CD4-positive, CD25-positive, alpha-beta regulatory T cell (primary cell): ENCODE data around the gene ACTR3C. TPM values are rescaled to one million over a fixed set of nuclear protein-coding genes. Genes with fewer than 3 reads are reported as not detected.

Experiments used
- ATAC-seq, 2 donors: fragments of 150-1000 bp; cut with Tn5 transposase; one replicate each; pipeline ENCODE4 v1.10.0; 2021; ENCODE audit warnings: low read depth in 2 of 2, moderate number of reproducible peaks in 2 of 2, moderate library complexity in 1 of 2
- DNase-seq, 3 donors: peaks; one replicate each; pipeline versions ENCODE4 v3.0.0 to v3.0.0-alpha.2; 2012 to 2022; ENCODE audit warnings: mixed read lengths in 1 of 3
- H3K27ac ChIP-seq: one replicate; pipeline ENCODE4 v1.7.0; 2013; ENCODE audit warnings: mild to moderate bottlenecking, low read length; ENCODE audit not compliant: insufficient read depth, poor library complexity, severe bottlenecking
- H3K27me3 ChIP-seq: one replicate; pipeline ENCODE4 v1.7.0; 2013; ENCODE audit warnings: low read length; ENCODE audit not compliant: control insufficient read depth, insufficient read depth
- H3K36me3 ChIP-seq: one replicate; pipeline ENCODE4 v1.7.0; 2013; ENCODE audit warnings: mild to moderate bottlenecking, low read length, moderate library complexity; ENCODE audit not compliant: control insufficient read depth, insufficient read depth
- H3K4me1 ChIP-seq: 2 replicates; pipeline ENCODE4 v1.7.0; 2013; ENCODE audit warnings: mild to moderate bottlenecking, low read length; ENCODE audit not compliant: insufficient read depth, control insufficient read depth, poor library complexity, severe bottlenecking
- H3K4me3 ChIP-seq: one replicate; pipeline ENCODE4 v1.7.0; 2013; ENCODE audit warnings: low read depth, mild to moderate bottlenecking, low read length, moderate library complexity
- H3K9me3 ChIP-seq, 2 experiments: 1 replicate in 1 of 2; 2 replicates in 1 of 2; pipeline ENCODE4 v1.7.0; 2013; ENCODE audit warnings: low read length in 2 of 2, mild to moderate bottlenecking in 1 of 2, moderate library complexity in 1 of 2; ENCODE audit not compliant: control insufficient read depth in 2 of 2
- H3K27ac Mint-ChIP-seq, 3 donors: one replicate each; pipeline ENCODE4 v1.8.0; 2020 to 2022; ENCODE audit warnings: mild to moderate bottlenecking in 3 of 3, mixed read lengths in 3 of 3, moderate library complexity in 2 of 3
- H3K27me3 Mint-ChIP-seq: one replicate; pipeline ENCODE4 v1.8.0; 2022; ENCODE audit warnings: mild to moderate bottlenecking, mixed read lengths
- H3K36me3 Mint-ChIP-seq: one replicate; pipeline ENCODE4 v1.8.0; 2020; ENCODE audit warnings: mixed read lengths
- H3K4me1 Mint-ChIP-seq, 4 donors: one replicate each; pipeline ENCODE4 v1.8.0; 2020 to 2022; ENCODE audit warnings: mixed read lengths in 4 of 4, mild to moderate bottlenecking in 1 of 4
- H3K4me3 Mint-ChIP-seq, 4 donors: one replicate each; pipeline ENCODE4 v1.8.0; 2020 to 2022; ENCODE audit warnings: mild to moderate bottlenecking in 4 of 4, mixed read lengths in 4 of 4, moderate library complexity in 3 of 4
- H3K9me3 Mint-ChIP-seq, 7 donors: one replicate each; pipeline ENCODE4 v1.8.0; 2020 to 2022; ENCODE audit warnings: mixed read lengths in 7 of 7, mild to moderate bottlenecking in 3 of 7, moderate library complexity in 2 of 7
- polyA plus RNA-seq, 4 donors: library from polyadenylated mRNA; unstranded; fragments of 300-500 nt; fragmentation: Illumina TruSeq; gene quantifications; one replicate each; pipeline ENCODE4 v1.2.3, GENCODE V29; 2021
- total RNA-seq: library from RNA; stranded (reverse); gene quantifications from one replicate; pipeline ENCODE4 v1.2.3, GENCODE V29; 2022

ACTR3C gene
- total and polyA plus RNA-seq, 5 donors from 2014 or later = 4.3 to 17.2 (median 5.0) TPM

GRCh38 chr7:150357771-150358427 lies 34.6 kb upstream of the ACTR3C start:
- Mint-ChIP-seq H3K36me3 (no peaks in the 10 kb centered on the region), H3K27ac (peak overlapping the region; percentile 87 to 95 (median 88)), H3K27me3 (peaks cover 4% of the 10 kb centered on the region), H3K4me1 (peaks cover 10 to 36% (median 17%) of the 10 kb centered on the region in 4 donors), H3K9me3 (peaks cover 0 to 1% (median 0%) of the 10 kb centered on the region in 7 donors), H3K4me3 (peak overlapping the region in 3 of 4 donors; percentile 11 to 59 (median 52))
- H3K36me3 ChIP-seq = no peaks in the 10 kb centered on the region
- peak overlapping the region; percentile 49 for H3K4me3 ChIP-seq
- no peaks in the 10 kb centered on the region for H3K9me3 ChIP-seq
- H3K27ac ChIP-seq = peak overlapping the region; percentile 60
- H3K4me1 ChIP-seq = peaks cover 22% of the 10 kb centered on the region
- H3K27me3 ChIP-seq = no peaks in the 10 kb centered on the region
- peak; percentile 14 to 19 for ATAC-seq
- no peak for DNase-seq

DNA sequence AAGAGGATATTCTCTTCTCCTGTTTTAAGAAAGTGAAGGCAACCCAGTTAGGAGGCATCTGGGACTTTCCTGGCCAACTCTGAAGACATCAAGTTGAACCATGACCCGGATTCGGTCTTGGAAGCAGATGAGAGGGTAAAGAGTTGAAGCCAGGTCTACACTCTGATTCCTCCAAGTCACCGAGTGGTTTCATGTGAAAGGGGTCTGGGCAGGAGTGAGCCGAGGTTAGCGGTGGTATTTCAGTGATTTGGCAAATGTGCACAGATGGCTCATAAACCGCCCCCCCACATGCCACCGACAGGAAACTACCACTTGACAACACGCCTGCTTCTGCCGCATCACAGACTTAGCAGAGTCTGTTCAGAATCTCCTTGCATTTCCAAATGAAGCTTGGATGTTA lies 33.9 kb upstream of the ACTR3C start:
- Mint-ChIP-seq H3K4me1 (peaks cover 10 to 36% (median 17%) of the 10 kb centered on the region in 4 donors), H3K27me3 (peaks cover 4% of the 10 kb centered on the region), H3K27ac (peak overlapping the region; percentile 87 to 95 (median 88)), H3K9me3 (peaks cover 0 to 1% (median 0%) of the 10 kb centered on the region in 7 donors), H3K4me3 (peak overlapping the region in 3 of 4 donors; percentile 11 to 59 (median 52)), H3K36me3 (no peaks in the 10 kb centered on the region)
- H3K36me3 ChIP-seq = no peaks in the 10 kb centered on the region
- no peaks in the 10 kb centered on the region for H3K9me3 ChIP-seq
- peak overlapping the region; percentile 60 for H3K27ac ChIP-seq
- DNase-seq (peak; percentile 52 to 83 (median 59)), ATAC-seq (peak; percentile 89)
- H3K4me1 ChIP-seq = peaks cover 22% of the 10 kb centered on the region
- no peaks in the 10 kb centered on the region for H3K27me3 ChIP-seq
- H3K4me3 ChIP-seq = peak overlapping the region; percentile 49

GRCh38 chr7:150356265-150356897 lies 33.0 kb upstream of the ACTR3C start:
- peaks cover 4% of the 10 kb centered on the region for H3K27me3 Mint-ChIP-seq
- no peaks in the 10 kb centered on the region for H3K36me3 Mint-ChIP-seq
- Histone ChIP-seq H3K27ac (no peak overlapping the region), H3K27me3 (no peaks in the 10 kb centered on the region), H3K9me3 (no peaks in the 10 kb centered on the region), H3K36me3 (no peaks in the 10 kb centered on the region), H3K4me3 (peak overlapping the region; percentile 31), H3K4me1 (peaks cover 22% of the 10 kb centered on the region)
- H3K9me3 Mint-ChIP-seq = peaks cover 0 to 1% (median 0%) of the 10 kb centered on the region in 7 donors
- DNase-seq (peak in 2 of 3 donors; percentile 53 to 70), ATAC-seq (peak in 1 of 2 donors; percentile 36)
- H3K27ac Mint-ChIP-seq = peak overlapping the region in 2 of 3 donors; percentile 15 to 26
- peaks cover 10 to 36% (median 17%) of the 10 kb centered on the region in 4 donors for H3K4me1 Mint-ChIP-seq
- no peak overlapping the region for H3K4me3 Mint-ChIP-seq

DNA sequence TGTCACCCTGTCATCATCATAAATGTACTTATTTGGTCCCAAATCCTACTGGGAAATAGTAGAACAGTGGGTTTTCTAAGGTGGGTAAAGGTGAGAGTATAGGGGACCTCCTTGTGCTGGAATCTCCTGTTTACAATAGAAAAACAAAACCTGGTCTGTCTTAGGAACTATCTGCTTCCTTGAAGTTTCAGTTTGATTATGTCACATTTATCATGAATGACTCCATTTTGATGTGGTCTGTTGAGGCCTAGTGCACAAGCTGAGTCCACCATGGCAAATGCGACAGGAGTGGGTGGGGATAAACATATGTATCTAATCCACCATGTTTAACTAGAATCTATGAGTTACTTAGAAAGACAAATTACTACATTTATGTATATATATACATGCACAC lies 32.3 kb upstream of the ACTR3C start:
- peak overlapping the region in 1 of 3 donors; percentile 38 for H3K27ac Mint-ChIP-seq
- Histone ChIP-seq H3K36me3 (no peaks in the 10 kb centered on the region), H3K9me3 (no peaks in the 10 kb centered on the region), H3K27me3 (no peaks in the 10 kb centered on the region), H3K27ac (no peak overlapping the region), H3K4me1 (peaks cover 22% of the 10 kb centered on the region), H3K4me3 (no peak overlapping the region)
- ATAC-seq = no peak
- H3K4me3 Mint-ChIP-seq = peak overlapping the region in 1 of 4 donors; percentile 21
- DNase-seq = no peak
- peaks cover 0 to 1% (median 0%) of the 10 kb centered on the region in 7 donors for H3K9me3 Mint-ChIP-seq
- H3K27me3 Mint-ChIP-seq = peaks cover 4% of the 10 kb centered on the region
- H3K4me1 Mint-ChIP-seq = peaks cover 10 to 36% (median 17%) of the 10 kb centered on the region in 4 donors
- no peaks in the 10 kb centered on the region for H3K36me3 Mint-ChIP-seq

- Histone ChIP-seq H3K27me3 (no peaks in the 10 kb centered on the region), H3K4me3 (no peak overlapping the region), H3K27ac (no peak overlapping the region), H3K4me1 (peaks cover 5% of the 10 kb centered on the region), H3K36me3 (no peaks in the 10 kb centered on the region), H3K9me3 (no peaks in the 10 kb centered on the region)
- Mint-ChIP-seq H3K9me3 (peaks cover 0 to 6% (median 0%) of the 10 kb centered on the region in 7 donors), H3K4me1 (peaks cover 0 to 7% (median 6%) of the 10 kb centered on the region in 4 donors), H3K27ac (no peak overlapping the region), H3K36me3 (no peaks in the 10 kb centered on the region), H3K4me3 (no peak overlapping the region), H3K27me3 (peaks cover 12% of the 10 kb centered on the region)
- ATAC-seq (no peak), DNase-seq (no peak)
Observed at GRCh38 chr7:150351587-150352194, 28.3 kb upstream of the ACTR3C start.

DNA sequence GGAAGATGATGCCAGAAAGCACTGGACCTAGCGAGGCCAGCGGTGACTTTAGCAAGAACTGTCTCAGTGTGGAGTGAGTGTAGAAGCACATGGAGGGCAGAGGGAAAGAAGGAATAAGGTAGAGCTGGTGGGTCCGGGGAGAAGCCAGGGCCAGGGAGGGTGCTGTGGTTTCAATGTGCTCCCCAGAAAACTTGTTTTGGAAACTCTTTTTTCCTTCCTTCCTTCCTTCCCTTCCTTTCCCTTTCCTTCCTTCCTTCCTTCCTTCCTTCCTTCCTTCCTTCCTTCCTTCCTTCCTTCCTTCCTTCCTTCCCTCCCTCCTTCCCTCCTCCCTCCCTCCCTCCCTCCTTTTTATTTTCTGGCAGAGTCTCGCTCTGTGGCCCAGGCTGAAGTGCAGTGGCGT lies 23.6 kb upstream of the ACTR3C start:
- H3K27ac Mint-ChIP-seq = no peak overlapping the region
- peaks cover 49% of the 10 kb centered on the region for H3K27me3 Mint-ChIP-seq
- no peak overlapping the region for H3K4me3 ChIP-seq
- H3K36me3 ChIP-seq = no peaks in the 10 kb centered on the region
- DNase-seq (no peak), ATAC-seq (no peak)
- H3K27me3 ChIP-seq = peaks cover 24% of the 10 kb centered on the region
- H3K4me1 ChIP-seq = no peaks in the 10 kb centered on the region
- H3K9me3 ChIP-seq = peaks cover 5 to 14% of the 10 kb centered on the region in 2 experiments
- H3K9me3 Mint-ChIP-seq = peaks cover 0 to 12% (median 2%) of the 10 kb centered on the region in 7 donors
- H3K27ac ChIP-seq = no peak overlapping the region
- H3K4me3 Mint-ChIP-seq = no peak overlapping the region
- peaks cover 0 to 5% (median 2%) of the 10 kb centered on the region in 4 donors for H3K4me1 Mint-ChIP-seq
- peaks cover 6% of the 10 kb centered on the region for H3K36me3 Mint-ChIP-seq

- peaks cover 52% of the 10 kb centered on the region for H3K27me3 Mint-ChIP-seq
- Histone ChIP-seq H3K9me3 (peaks cover 5 to 14% of the 10 kb centered on the region in 2 experiments), H3K27me3 (peaks cover 24% of the 10 kb centered on the region), H3K36me3 (no peaks in the 10 kb centered on the region), H3K27ac (no peak overlapping the region), H3K4me1 (peaks cover 5% of the 10 kb centered on the region), H3K4me3 (no peak overlapping the region)
- H3K4me1 Mint-ChIP-seq = peaks cover 0 to 9% (median 3%) of the 10 kb centered on the region in 4 donors
- H3K27ac Mint-ChIP-seq = no peak overlapping the region
- peaks cover 6% of the 10 kb centered on the region for H3K36me3 Mint-ChIP-seq
- ATAC-seq (no peak), DNase-seq (no peak)
- peaks cover 0 to 12% (median 2%) of the 10 kb centered on the region in 7 donors for H3K9me3 Mint-ChIP-seq
- H3K4me3 Mint-ChIP-seq = no peak overlapping the region
Observed at GRCh38 chr7:150345012-150345411, 21.7 kb upstream of the ACTR3C start.
